Esophagus squamous epithelium (tissue), 4 donors: ENCODE measurements around the gene OOSP1.

Experiments
- CTCF ChIP-seq, 6 experiments: fragments of 450-650 bp in 4 of 6; fragments of 200-600 bp in 2 of 6; sonication (generic) in 2 of 6; IDR thresholded peaks; one replicate each; pipeline ENCODE4 v1.5.1; 2016 to 2019; ENCODE audit warnings: antibody characterized with exemption in 6 of 6, mild to moderate bottlenecking in 4 of 6, moderate library complexity in 4 of 6
- POLR2A ChIP-seq, 4 donors: fragments of 450-650 bp; IDR thresholded peaks; one replicate each; pipeline ENCODE4 v1.6.1; 2017; ENCODE audit warnings: antibody characterized with exemption in 4 of 4, mild to moderate bottlenecking in 4 of 4, moderate library complexity in 3 of 4

- TF ChIP-seq CTCF (IDR thresholded peaks at IDR 0.05) (no peak), POLR2A (IDR thresholded peaks at IDR 0.05) (no peak)
Observed at GRCh38 chr11:59990421-59990820, 52.2 kb downstream of the OOSP1 start.
